Small intestine (tissue), 7 donors: ENCODE results near the gene SUZ12. TPM values are rescaled to one million over a fixed set of nuclear protein-coding genes. Genes with fewer than 3 reads are reported as not detected.
"Not testable (repeated sequence)": the region's sequence is repeated elsewhere in the genome, so short reads cannot be mapped to it uniquely, and the experiment has no call there.

Experiments
- DNase-seq, 2 donors: peaks; one replicate each; pipeline versions ENCODE4 v3.0.0 to v3.0.0-alpha.2; 2013
- FAIRE-seq: peaks from 2 replicates; lab custom pipeline; 2012; peaks lifted over from hg19 to GRCh38; lab: Jason Lieb, UNC
- H3K27ac ChIP-seq, 3 donors: one replicate each; pipeline ENCODE4 v1.5.1; 2013; ENCODE audit warnings: low read length in 2 of 3, mild to moderate bottlenecking in 2 of 3, control low read depth in 1 of 3, inconsistent platforms in 1 of 3, low read depth in 1 of 3, moderate library complexity in 1 of 3
- H3K27me3 ChIP-seq, 3 donors: one replicate each; pipeline ENCODE4 v1.6.1; 2013; ENCODE audit warnings: low read length in 3 of 3, inconsistent platforms in 1 of 3; ENCODE audit not compliant: control insufficient read depth in 3 of 3, insufficient read depth in 3 of 3
- H3K36me3 ChIP-seq, 3 donors: one replicate each; pipeline ENCODE4 v1.6.1; 2013; ENCODE audit warnings: low read length in 3 of 3, inconsistent platforms in 1 of 3, low read depth in 1 of 3, mild to moderate bottlenecking in 1 of 3, moderate library complexity in 1 of 3; ENCODE audit not compliant: control insufficient read depth in 3 of 3, insufficient read depth in 2 of 3
- H3K4me1 ChIP-seq, 3 donors: one replicate each; pipeline ENCODE4 v1.6.1; 2013; ENCODE audit warnings: low read length in 2 of 3, inconsistent platforms in 1 of 3, low read depth in 1 of 3, mild to moderate bottlenecking in 1 of 3, moderate library complexity in 1 of 3; ENCODE audit not compliant: control insufficient read depth in 3 of 3, insufficient read depth in 2 of 3
- H3K4me3 ChIP-seq, 3 donors: one replicate each; pipeline ENCODE4 v1.5.1; 2013; ENCODE audit warnings: low read length in 3 of 3, control low read depth in 1 of 3, inconsistent platforms in 1 of 3, low read depth in 1 of 3, mild to moderate bottlenecking in 1 of 3, moderate library complexity in 1 of 3
- H3K9me3 ChIP-seq, 2 donors: one replicate each; pipeline ENCODE4 v1.6.1; 2013; ENCODE audit warnings: low read depth in 1 of 2, low read length in 1 of 2; ENCODE audit not compliant: control insufficient read depth in 2 of 2, insufficient read depth in 1 of 2
- WGBS, 3 donors: extraction: QIAGEN DNeasy Blood & Tissue Kit; methylation state at CpG; one replicate each; pipeline ENCODE4 v1.1.7; 2013; 5-methylcytosine and 5-hydroxymethylcytosine counted together
- polyA plus RNA-seq, 4 donors: library from polyadenylated mRNA; stranded (reverse) in 3 of 4; unstranded in 1 of 4; fragments of 200-250 nt in 3 of 4; fragments of 120-200 nt in 1 of 4; gene quantifications; one replicate each; pipeline versions ENCODE4 v1.2.1 to v1.2.3, GENCODE V29; 2013
- donor health status: healthy with polysubstance abuse.
- donor health status: control.
- donor health status: control.
- donor health status: Bipolar disorder and iron deficiency.
- donor health status: healthy.

The SUZ12 gene
- polyA plus RNA-seq, 4 donors, result 10.8 to 36.3 (median 13.8) TPM

GRCh38 chr17:31912705-31913104, 24.1 kb upstream of the SUZ12 start:
- H3K36me3 ChIP-seq, H3K27ac ChIP-seq, DNase-seq, H3K9me3 ChIP-seq, H3K4me1 ChIP-seq, H3K4me3 ChIP-seq, FAIRE-seq: not testable (repeated sequence)
- peaks cover 0 to 14% (median 10%) of the 10 kb centered on the region in 3 donors for H3K27me3 ChIP-seq
- 27 to 45% (median 35%) methylated on average over 6 of the region's 6 CpGs for WGBS, 3 donors

GRCh38 chr17:31915456-31916100, 21.2 kb upstream of the SUZ12 start:
- H3K36me3 ChIP-seq, result no peaks in the 10 kb centered on the region
- peaks cover 0 to 24% (median 10%) of the 10 kb centered on the region in 3 donors for H3K27me3 ChIP-seq
- WGBS, 3 donors, result 86 to 94% (median 90%) methylated on average over 3 of the region's 3 CpGs
- FAIRE-seq (no peak), DNase-seq (no peak)
- H3K4me1 ChIP-seq, result no peaks in the 10 kb centered on the region
- no peak overlapping the region for H3K27ac ChIP-seq
- no peak overlapping the region for H3K4me3 ChIP-seq
- H3K9me3 ChIP-seq, result peaks cover 0 to 3% of the 10 kb centered on the region in 2 donors

- DNase-seq, result no peak
- H3K36me3 ChIP-seq, result no peaks in the 10 kb centered on the region
- H3K4me1 ChIP-seq, result no peaks in the 10 kb centered on the region
- H3K9me3 ChIP-seq, result peaks cover 0 to 3% of the 10 kb centered on the region in 2 donors
- no peak for FAIRE-seq
- H3K27me3 ChIP-seq, result peaks cover 0 to 24% (median 10%) of the 10 kb centered on the region in 3 donors
- 50 to 68% (median 54%) methylated on average over 26 to 36 of the region's 36 CpGs for WGBS, 3 donors
- H3K27ac ChIP-seq, result no peak overlapping the region
- no peak overlapping the region for H3K4me3 ChIP-seq
Observed at GRCh38 chr17:31916491-31917064, 20.2 kb upstream of the SUZ12 start.

- peaks cover 0 to 3% of the 10 kb centered on the region in 2 donors for H3K9me3 ChIP-seq
- peak in 1 of 2 donors; percentile 17 for DNase-seq
- H3K36me3 ChIP-seq, result no peaks in the 10 kb centered on the region
- H3K27ac ChIP-seq, result no peak overlapping the region
- H3K4me1 ChIP-seq, result no peaks in the 10 kb centered on the region
- no peak for FAIRE-seq
- peaks cover 0 to 24% (median 10%) of the 10 kb centered on the region in 3 donors for H3K27me3 ChIP-seq
- H3K4me3 ChIP-seq, result peak overlapping the region in 1 of 3 donors; percentile 15
- 11 to 16% (median 11%) methylated on average over 24 to 45 of the region's 45 CpGs for WGBS, 3 donors
Observed at GRCh38 chr17:31917065-31917529, 19.7 kb upstream of the SUZ12 start.

GRCh38 chr17:31917721-31918120, 19.1 kb upstream of the SUZ12 start:
- peaks cover 0 to 24% (median 10%) of the 10 kb centered on the region in 3 donors for H3K27me3 ChIP-seq
- H3K9me3 ChIP-seq, FAIRE-seq, H3K36me3 ChIP-seq, DNase-seq, H3K27ac ChIP-seq, H3K4me1 ChIP-seq, H3K4me3 ChIP-seq: not testable (repeated sequence)
- WGBS, 3 donors, result 92 to 95% (median 95%) methylated on average over 13 of the region's 13 CpGs

GRCh38 chr17:31918701-31919128, 18.1 kb upstream of the SUZ12 start:
- Histone ChIP-seq H3K36me3 (no peaks in the 10 kb centered on the region), H3K4me3 (no peak overlapping the region), H3K4me1 (no peaks in the 10 kb centered on the region), H3K27me3 (peaks cover 0 to 24% (median 10%) of the 10 kb centered on the region in 3 donors), H3K9me3 (peaks cover 0 to 3% of the 10 kb centered on the region in 2 donors), H3K27ac (no peak overlapping the region)
- DNase-seq, result no peak
- 61 to 76% (median 69%) methylated on average over 4 of the region's 4 CpGs for WGBS, 3 donors
- no peak for FAIRE-seq

- H3K9me3 ChIP-seq, result peaks cover 0 to under 1% of the 10 kb centered on the region in 2 donors
- no peaks in the 10 kb centered on the region for H3K4me1 ChIP-seq
- no peaks in the 10 kb centered on the region for H3K36me3 ChIP-seq
- no peak for DNase-seq
- H3K27me3 ChIP-seq, result peaks cover 0 to 24% (median 10%) of the 10 kb centered on the region in 3 donors
- no peak overlapping the region for H3K27ac ChIP-seq
- WGBS, 3 donors, result 75 to 78% (median 78%) methylated on average over 10 of the region's 10 CpGs
- no peak for FAIRE-seq
- no peak overlapping the region for H3K4me3 ChIP-seq
Observed at GRCh38 chr17:31919802-31920525, 16.8 kb upstream of the SUZ12 start.

GRCh38 chr17:31926100-31926729, 10.6 kb upstream of the SUZ12 start:
- Histone ChIP-seq H3K9me3 (no peaks in the 10 kb centered on the region), H3K36me3 (no peaks in the 10 kb centered on the region), H3K4me1 (no peaks in the 10 kb centered on the region), H3K27ac (no peak overlapping the region), H3K4me3 (no peak overlapping the region), H3K27me3 (no peaks in the 10 kb centered on the region)
- FAIRE-seq (no peak), DNase-seq (no peak)
- 84 to 89% (median 89%) methylated on average over 5 of the region's 5 CpGs for WGBS, 3 donors
